Activated T-helper 2 cell treated with anti-CD3 and anti-CD28 coated beads, Interferon-gamma antibody, Interleukin-2, Interleukin-4, amounts not matched to agents 10 μg/mL and 5 μg/mL and 100 μg/mL, durations not matched to agents 14 hours and 24 hours and 36 hours (primary cell): Measurements from ENCODE around the gene KLB. TPM values are rescaled to one million over a fixed set of nuclear protein-coding genes. Genes with fewer than 3 reads are reported as not detected.

Source experiments
- DNase-seq: peaks from one replicate; pipeline ENCODE4 v3.0.0; 2021; ENCODE audit warnings: low spot score
- H3K27ac Mint-ChIP-seq: one replicate; pipeline ENCODE4 v1.8.0; 2021; ENCODE audit warnings: mixed read lengths
- H3K27me3 Mint-ChIP-seq: one replicate; pipeline ENCODE4 v1.8.0; 2021; ENCODE audit warnings: low read depth, mixed read lengths
- H3K36me3 Mint-ChIP-seq: one replicate; pipeline ENCODE4 v1.8.0; 2021; ENCODE audit warnings: low read depth, mixed read lengths
- H3K4me1 Mint-ChIP-seq: one replicate; pipeline ENCODE4 v1.8.0; 2021; ENCODE audit warnings: low read depth, mixed read lengths
- H3K4me3 Mint-ChIP-seq: one replicate; pipeline ENCODE4 v1.8.0; 2021; ENCODE audit warnings: low read depth, mild to moderate bottlenecking, moderate library complexity, mixed read lengths
- H3K9me3 Mint-ChIP-seq: one replicate; pipeline ENCODE4 v1.8.0; 2021; ENCODE audit warnings: mixed read lengths
- intact Hi-C: fragments of 100-400 bp; cut with micrococcal nuclease; formaldehyde crosslinking; loops from one replicate; pipeline ENCODE4 v1.15.1; 2023
- total RNA-seq: library from RNA; stranded (reverse); gene quantifications from 2 replicates; pipeline ENCODE4 v1.2.3, GENCODE V29; 2022

The KLB gene
- total RNA-seq, 1 donor from 2014 or later: not detected

DNA sequence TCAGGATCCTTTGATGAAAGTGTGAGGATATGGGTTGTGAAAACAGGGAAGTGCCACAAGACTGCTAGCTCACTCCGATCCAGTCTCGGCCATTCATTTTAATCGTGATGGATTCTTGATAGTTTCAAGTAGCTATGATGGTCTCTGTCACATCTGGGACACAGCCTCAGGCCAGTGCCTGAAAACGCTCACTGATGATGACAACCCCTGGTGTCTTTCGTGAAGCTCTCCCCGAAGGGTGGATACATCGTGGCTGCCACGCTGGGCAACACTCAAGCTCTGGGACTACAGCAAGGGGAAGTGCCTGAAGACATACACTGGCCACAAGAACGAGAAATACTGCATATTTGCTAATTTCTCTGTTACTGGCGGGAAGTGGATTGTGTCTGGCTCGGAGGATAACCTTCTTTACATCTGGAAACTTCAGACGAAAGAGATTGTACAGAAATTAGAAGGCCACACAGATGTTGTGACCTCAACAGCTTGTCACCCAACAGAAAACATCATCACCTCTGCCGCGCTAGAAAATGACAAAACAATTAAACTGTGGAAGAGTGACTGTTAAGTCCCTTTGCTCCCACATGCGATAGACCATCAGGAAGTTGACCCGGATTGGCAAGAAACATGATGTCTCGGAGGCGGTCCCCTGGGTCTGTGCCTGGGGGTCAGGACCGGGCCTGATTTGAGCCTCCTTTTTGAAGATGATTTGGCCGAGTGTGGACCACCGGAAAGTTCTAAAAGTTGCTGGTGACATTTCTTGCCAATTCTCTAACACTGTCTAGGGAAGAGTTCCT is 74.4 kb downstream of the KLB start:
- Mint-ChIP-seq H3K27ac (no peak overlapping the region), H3K36me3 (peaks cover 10% of the 10 kb centered on the region), H3K4me3 (no peak overlapping the region), H3K9me3 (no peaks in the 10 kb centered on the region), H3K4me1 (no peaks in the 10 kb centered on the region), H3K27me3 (no peaks in the 10 kb centered on the region)
- intact Hi-C loops: no loop called here
- no peak for DNase-seq

GRCh38 chr4:39484582-39485272 is 78.0 kb downstream of the KLB start:
- Mint-ChIP-seq H3K4me1 (no peaks in the 10 kb centered on the region), H3K27me3 (peaks cover 2% of the 10 kb centered on the region), H3K36me3 (no peaks in the 10 kb centered on the region), H3K4me3 (no peak overlapping the region), H3K27ac (no peak overlapping the region), H3K9me3 (no peaks in the 10 kb centered on the region)
- intact Hi-C loops: no loop called here
- DNase-seq: no peak

DNA sequence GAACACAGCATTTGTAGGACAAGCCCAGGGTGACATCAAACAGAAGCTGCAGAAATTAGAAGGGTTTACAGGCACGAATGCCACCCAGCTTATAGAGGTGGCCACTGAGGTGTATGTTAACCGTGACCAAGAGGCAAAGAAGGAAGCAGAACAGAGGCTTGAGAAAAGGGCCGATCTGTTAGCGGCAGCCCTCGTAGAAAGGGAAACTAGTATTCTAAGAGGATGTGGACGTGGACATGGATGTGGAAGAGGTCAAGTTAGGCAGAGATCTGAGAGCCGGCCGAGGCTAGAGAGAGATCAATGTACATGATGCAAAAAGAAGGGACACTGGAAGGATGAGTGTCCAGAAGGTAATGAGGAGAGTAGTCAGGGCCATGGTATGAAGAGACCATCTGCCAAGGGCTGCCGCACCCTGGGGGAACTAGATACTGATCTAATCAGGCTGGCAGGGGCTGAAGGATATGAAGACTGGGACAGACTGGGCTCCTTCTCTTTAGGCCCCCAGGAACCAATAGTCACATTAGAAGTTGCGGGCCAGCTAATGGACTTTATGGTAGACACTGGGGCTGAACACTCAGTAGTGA is 79.6 kb downstream of the KLB start:
- Mint-ChIP-seq H3K27me3 (peaks cover 2% of the 10 kb centered on the region), H3K36me3 (no peaks in the 10 kb centered on the region), H3K9me3 (no peaks in the 10 kb centered on the region), H3K4me1 (no peaks in the 10 kb centered on the region), H3K4me3 (no peak overlapping the region), H3K27ac (no peak overlapping the region)
- intact Hi-C loops: no loop called here
- no peak for DNase-seq

DNA sequence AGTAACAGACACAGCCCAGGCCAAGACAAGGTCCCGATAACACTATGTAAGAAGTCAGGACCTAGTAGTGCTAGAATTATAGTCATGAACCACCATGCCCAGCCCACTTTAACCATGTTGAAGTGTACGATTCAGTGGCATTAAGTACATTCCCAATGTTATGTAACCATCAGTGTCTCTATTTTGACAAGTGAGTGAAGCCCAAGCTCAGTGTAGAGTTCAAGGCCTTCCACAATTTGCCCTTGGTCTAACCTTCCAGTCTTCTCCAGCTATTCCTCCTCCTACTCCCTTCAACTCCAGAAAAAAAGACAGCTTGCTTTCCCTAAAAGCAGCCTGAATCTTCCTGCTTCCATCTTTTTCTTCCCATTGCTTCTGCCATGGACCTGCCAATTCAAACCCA is 83.6 kb downstream of the KLB start:
- no peak for DNase-seq
- Mint-ChIP-seq H3K4me3 (no peak overlapping the region), H3K36me3 (no peaks in the 10 kb centered on the region), H3K27me3 (peaks cover 2% of the 10 kb centered on the region), H3K4me1 (no peaks in the 10 kb centered on the region), H3K9me3 (no peaks in the 10 kb centered on the region), H3K27ac (no peak overlapping the region)
- intact Hi-C loops: no loop called here

DNA sequence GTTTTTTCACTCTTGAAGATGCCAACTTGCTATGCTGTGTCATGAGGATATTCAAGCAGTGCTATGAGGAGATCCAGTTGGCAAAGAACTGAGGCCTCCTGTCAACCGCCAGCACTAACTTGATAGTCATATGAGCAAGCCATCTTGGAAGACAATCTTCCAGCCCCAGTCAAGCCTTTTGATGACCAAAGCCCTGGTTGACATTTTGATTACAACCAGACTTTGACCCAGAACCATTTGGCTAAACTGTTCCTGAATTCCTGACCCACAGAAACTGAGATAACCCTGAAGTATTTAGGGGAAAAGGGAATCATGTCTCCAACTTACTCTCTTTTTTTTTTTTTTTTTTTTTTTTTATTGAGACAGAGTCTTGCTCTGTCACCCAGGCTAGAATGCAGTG is 87.6 kb downstream of the KLB start:
- H3K36me3 Mint-ChIP-seq: peaks cover 11% of the 10 kb centered on the region
- H3K4me3 Mint-ChIP-seq: no peak overlapping the region
- DNase-seq: no peak
- H3K9me3 Mint-ChIP-seq: no peaks in the 10 kb centered on the region
- no peaks in the 10 kb centered on the region for H3K4me1 Mint-ChIP-seq
- no peaks in the 10 kb centered on the region for H3K27me3 Mint-ChIP-seq
- intact Hi-C loops: no loop called here
- no peak overlapping the region for H3K27ac Mint-ChIP-seq

DNA sequence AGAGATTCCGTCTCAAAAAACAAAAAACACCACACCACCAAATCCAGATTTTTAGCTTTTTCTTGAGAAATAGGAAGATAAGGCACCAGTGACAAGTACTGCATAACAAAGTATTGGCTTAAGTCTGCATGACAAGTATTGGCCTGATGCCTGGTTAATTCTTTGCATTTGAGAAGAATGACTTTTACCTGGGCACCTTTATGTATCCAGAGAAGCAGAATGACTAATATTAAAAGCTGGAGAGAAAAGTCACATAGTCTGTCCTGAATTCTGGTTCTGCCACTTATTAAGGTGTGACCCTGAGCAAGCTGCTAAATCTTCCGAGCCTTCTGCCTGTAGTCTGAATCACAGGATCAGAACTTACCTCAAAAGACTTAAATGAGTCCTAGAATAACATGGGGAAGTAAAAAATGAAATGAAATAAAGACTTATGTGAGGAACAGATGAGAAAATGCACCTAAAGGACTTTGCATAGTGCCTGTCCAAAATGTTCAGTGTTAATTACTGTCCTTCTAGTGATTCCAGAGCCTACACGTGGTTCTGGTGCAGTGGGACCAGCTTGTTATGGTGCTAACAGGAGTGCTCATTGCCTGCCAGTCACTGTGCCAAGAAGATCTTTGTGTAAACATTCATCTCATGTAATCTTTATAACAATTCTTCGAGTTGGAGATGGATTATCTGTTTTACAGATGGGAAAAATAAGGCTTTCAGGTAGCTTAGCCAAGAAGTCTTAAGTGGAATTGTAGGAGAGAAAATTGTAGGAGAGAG is 88.9 kb downstream of the KLB start:
- DNase-seq: no peak
- no peaks in the 10 kb centered on the region for H3K9me3 Mint-ChIP-seq
- no peak overlapping the region for H3K4me3 Mint-ChIP-seq
- peaks cover 16% of the 10 kb centered on the region for H3K36me3 Mint-ChIP-seq
- no peaks in the 10 kb centered on the region for H3K4me1 Mint-ChIP-seq
- no peak overlapping the region for H3K27ac Mint-ChIP-seq
- intact Hi-C loops: no loop called here
- H3K27me3 Mint-ChIP-seq: no peaks in the 10 kb centered on the region

GRCh38 chr4:39497909-39498726 is 91.4 kb downstream of the KLB start:
- Mint-ChIP-seq H3K9me3 (no peaks in the 10 kb centered on the region), H3K4me1 (no peaks in the 10 kb centered on the region), H3K27me3 (no peaks in the 10 kb centered on the region), H3K36me3 (peaks cover 25% of the 10 kb centered on the region), H3K27ac (no peak overlapping the region), H3K4me3 (no peak overlapping the region)
- intact Hi-C loops: no loop called here
- DNase-seq: no peak

GRCh38 chr4:39498727-39499020 is 91.9 kb downstream of the KLB start:
- Mint-ChIP-seq H3K36me3 (peaks cover 31% of the 10 kb centered on the region), H3K4me1 (no peaks in the 10 kb centered on the region), H3K4me3 (no peak overlapping the region), H3K27ac (no peak overlapping the region), H3K9me3 (no peaks in the 10 kb centered on the region), H3K27me3 (no peaks in the 10 kb centered on the region)
- intact Hi-C loops: no loop called here
- DNase-seq: no peak

Other genes starting within 250 kb of the KLB start
- 8.9 and 10.5 TPM in 2 replicates for gene WDR19, start 224.4 kb upstream of the KLB start, total RNA-seq
- gene RFC1, start 40.6 kb upstream of the KLB start, total RNA-seq: 56.6 and 64.7 TPM in 2 replicates
- gene RPL9, start 52.0 kb downstream of the KLB start, total RNA-seq: 1,761 and 1,779 TPM in 2 replicates
- gene LIAS, start 52.1 kb downstream of the KLB start, total RNA-seq: 19.1 and 19.8 TPM in 2 replicates
- 34.8 and 40.1 TPM in 2 replicates for gene UGDH, start 120.5 kb downstream of the KLB start, total RNA-seq
- gene SMIM14, start 231.9 kb downstream of the KLB start, total RNA-seq: 1.7 and 1.9 TPM in 2 replicates